ENCODE measurements around the gene ZNF397. TPM values are rescaled to one million over a fixed set of nuclear protein-coding genes. Genes with fewer than 3 reads are reported as not detected.
A peak's percentile ranks its signal among the peaks of the same experiment; 100 is the strongest.
"Not testable (repeated sequence)": the region's sequence is repeated elsewhere in the genome, so short reads cannot be mapped to it uniquely, and the experiment has no call there.

Gene ZNF397
- 4.2 and 15.4 TPM in 2 replicates for total RNA-seq (2014; rRNA removed; shearing (Covaris generic); ENCODE audit: low replicate concordance)

DNA sequence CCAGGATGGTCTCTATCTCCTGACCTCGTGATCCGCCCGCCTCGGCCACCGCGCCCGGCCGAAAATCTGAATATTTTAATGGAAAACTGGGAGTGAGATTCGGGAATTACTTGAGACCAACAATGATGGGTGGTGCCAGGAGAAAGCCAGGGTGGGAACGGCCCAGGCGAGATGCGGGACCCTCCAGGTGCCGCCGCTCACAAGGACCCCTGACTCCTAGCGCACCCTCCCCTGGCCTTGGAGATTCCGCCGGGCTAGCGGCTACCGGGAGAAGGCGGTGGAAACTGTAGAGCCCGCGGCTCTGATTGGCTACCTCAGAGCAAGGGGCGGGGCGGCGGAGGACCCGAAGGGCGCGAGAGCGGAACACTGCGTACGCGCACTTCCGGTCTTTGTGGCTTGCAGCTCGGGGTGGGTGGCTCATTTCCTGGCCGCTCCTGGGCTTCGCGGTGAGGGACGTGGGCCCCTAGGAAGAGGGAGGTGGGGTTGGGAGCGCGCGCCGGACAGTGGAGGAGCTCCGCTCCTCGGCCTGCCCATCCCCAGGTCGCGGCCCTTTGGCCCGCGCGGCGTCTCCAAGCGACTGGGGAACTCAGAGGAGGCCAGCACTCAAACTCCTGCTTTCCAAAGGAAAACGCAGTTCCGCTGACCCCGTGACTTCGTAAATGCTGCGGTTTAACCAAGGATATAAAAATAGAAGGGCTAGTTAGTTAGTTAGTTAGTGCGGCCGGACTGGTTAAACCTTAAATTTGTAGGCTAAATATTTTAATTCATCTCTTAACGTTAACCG is at the start of gene ZNF397:
ZNF397 (plus strand) TSS at position 371 of the 784 bp plus-strand sequence. CDS start 1,437 bp downstream, outside the sequence.
- in situ Hi-C loops (cut with HindIII; ENCODE audit: low pct_unique_long_range_greater_than_20kb, low sequenced_read_pairs): no loop called here
- peak; percentile 89 for DNase-seq (ENCODE audit: low read depth)

DNA sequence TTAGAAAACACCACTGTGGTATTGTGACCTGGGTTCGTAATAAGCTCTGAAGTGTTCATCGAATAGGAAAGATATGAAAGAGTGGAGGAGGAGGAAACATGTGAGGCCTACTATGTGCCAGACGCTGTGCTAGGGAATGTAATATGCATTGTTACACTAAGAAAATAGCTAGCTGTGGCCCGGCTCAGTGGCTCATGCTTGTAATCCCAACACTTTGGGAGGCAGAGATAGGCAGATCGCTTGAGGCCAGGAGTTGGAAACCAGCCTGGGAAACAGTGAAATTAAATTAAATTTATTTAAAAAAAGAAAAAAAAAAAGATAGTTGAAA is 49.2 kb upstream of the ZNF397 start:
- in situ Hi-C loops (cut with HindIII; ENCODE audit: low pct_unique_long_range_greater_than_20kb, low sequenced_read_pairs): no loop called here
- DNase-seq (ENCODE audit: low read depth): no peak

DNA sequence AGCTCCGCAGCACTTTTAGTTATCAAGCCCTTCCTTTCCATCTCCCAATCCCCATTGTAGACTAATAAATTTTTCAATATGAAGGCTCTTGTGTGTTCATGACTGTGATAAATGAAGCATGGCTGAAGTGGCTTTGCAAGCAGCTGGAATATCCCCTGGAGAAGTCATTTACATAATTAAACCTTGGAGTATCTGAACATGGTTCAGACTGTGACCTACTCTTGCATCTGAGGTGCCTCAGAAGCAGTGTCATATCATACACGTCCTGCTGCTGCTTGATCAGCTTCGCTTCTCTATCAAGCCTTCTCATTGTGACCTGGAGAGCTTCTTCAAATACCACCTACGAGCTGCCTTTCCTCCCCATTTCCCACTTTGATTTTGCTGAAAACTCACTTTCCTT is 48.4 kb upstream of the ZNF397 start:
- in situ Hi-C loops (cut with HindIII; ENCODE audit: low pct_unique_long_range_greater_than_20kb, low sequenced_read_pairs): no loop called here
- no peak for DNase-seq (ENCODE audit: low read depth)

DNA sequence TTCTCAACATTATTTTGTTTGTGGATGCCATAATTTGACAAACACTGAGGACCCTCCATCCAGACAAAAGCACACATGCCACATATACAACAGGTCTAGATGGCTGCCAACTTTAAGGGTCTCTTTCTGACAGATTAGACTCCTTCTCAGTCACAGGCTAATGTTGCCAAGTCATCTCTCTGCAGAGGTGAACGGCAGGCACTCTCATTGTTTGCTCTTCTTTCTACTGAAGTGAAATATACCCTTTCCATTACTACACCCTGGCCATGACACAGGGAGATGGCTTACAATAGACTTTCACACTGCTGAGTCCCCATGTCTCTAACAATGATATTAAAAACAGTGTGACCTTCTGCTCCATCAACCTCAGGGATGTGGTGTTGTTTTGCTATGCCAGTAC is 47.5 kb upstream of the ZNF397 start:
- no peak for DNase-seq (ENCODE audit: low read depth)
- in situ Hi-C loops (cut with HindIII; ENCODE audit: low pct_unique_long_range_greater_than_20kb, low sequenced_read_pairs): no loop called here

DNA sequence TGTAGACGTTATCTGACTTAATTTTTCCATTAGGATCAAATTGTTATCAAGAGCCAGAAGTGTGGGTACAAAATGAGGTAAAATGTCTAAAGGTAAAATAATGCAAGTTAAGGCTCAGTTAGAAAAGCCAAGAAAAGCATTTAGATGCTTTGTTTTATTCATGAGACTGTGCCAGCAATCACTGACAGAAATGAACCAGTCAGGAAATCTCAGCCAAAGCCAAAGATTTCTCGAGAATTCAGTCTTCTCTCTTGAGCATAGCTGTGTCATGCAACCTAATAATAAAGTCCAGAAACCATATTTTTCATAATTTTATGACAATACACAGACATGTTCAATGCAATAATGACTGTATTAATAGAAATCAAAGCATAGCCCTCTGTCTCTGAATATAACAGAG is 43.5 kb upstream of the ZNF397 start:
- in situ Hi-C loops (cut with HindIII; ENCODE audit: low pct_unique_long_range_greater_than_20kb, low sequenced_read_pairs): no loop called here

DNA sequence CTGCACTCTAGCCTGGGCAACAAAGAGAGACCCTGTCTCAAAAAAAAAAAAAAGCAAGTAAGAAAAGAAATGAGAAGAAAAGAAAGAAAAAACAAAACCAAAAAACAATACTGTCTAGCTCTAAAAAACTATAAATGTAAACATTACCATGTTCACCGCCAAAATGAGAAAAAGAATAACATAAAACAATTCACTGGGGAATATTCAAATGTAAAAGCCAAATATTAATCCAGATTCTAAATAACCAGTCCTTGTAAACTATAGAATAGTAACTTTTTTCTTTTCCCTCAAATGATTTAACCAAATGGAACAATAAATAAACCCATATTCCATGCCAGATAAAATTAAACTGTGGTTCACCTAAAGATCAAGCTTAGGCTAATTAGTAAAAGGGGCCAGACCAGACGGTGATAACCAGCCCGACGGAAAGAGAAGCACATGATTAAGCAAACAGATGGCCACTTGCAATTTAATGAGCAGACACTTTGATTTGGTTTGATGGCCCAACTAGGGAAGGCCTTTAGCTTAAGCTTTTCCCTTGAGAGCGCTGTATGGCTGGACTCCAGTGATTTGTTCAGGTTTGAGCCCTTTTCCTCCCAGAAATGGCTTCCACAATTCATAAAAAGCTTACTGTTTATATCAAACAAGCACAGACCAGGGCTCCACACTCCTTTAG is 39.4 kb upstream of the ZNF397 start:
- no peak for DNase-seq (ENCODE audit: low read depth)
- in situ Hi-C loops (cut with HindIII; ENCODE audit: low pct_unique_long_range_greater_than_20kb, low sequenced_read_pairs): no loop called here

More for the DNA sequence above, 43.5 kb upstream of the ZNF397 start:
- DNase-seq (ENCODE audit: low read depth): no peak

DNA sequence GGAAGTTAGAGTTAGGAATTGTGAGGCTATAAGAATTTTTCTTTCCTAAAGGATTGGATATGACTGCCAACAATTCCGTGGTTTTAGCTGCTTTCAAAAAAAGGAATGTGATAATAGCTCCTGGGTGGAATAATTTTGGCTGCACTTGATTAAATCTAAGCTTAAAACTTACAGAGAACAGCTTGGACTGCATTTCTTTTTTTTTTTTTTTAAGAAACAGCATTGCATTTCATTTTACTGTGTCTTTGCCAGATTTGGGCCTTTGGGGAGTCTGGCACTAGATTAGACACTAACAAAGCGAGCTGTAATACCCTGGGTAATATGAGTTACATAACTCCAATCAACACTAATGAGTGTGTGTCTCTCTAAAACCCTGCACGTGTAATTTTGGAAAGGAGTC is 37.8 kb upstream of the ZNF397 start:
- in situ Hi-C loops (cut with HindIII; ENCODE audit: low pct_unique_long_range_greater_than_20kb, low sequenced_read_pairs): no loop called here
- DNase-seq (ENCODE audit: low read depth): no peak

DNA sequence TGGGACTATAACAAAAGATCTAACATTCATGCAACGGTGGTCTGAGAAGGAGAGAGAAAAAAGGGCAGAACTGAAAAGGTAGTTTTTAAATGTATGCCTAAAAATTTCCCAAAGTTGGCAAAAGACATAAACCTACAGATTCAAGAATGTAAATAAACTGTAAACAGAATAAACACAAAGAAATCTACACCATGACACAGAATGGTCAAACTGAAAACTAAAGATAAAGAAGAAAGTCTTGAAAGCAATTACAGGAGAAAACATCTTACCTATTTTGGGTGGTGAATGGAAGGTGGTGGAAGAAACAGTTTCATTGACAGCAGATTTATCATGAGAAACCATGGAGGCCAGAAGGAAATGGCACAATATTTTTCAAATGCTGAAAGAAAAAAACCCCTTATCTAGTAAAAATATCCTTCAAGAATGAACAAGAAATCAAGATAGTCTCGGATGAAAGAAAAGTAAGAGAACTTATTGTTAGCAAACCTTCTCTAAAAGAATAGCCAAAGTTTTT is 35.6 kb upstream of the ZNF397 start:
- no peak for DNase-seq (ENCODE audit: low read depth)
- in situ Hi-C loops (cut with HindIII; ENCODE audit: low pct_unique_long_range_greater_than_20kb, low sequenced_read_pairs): no loop called here

DNA sequence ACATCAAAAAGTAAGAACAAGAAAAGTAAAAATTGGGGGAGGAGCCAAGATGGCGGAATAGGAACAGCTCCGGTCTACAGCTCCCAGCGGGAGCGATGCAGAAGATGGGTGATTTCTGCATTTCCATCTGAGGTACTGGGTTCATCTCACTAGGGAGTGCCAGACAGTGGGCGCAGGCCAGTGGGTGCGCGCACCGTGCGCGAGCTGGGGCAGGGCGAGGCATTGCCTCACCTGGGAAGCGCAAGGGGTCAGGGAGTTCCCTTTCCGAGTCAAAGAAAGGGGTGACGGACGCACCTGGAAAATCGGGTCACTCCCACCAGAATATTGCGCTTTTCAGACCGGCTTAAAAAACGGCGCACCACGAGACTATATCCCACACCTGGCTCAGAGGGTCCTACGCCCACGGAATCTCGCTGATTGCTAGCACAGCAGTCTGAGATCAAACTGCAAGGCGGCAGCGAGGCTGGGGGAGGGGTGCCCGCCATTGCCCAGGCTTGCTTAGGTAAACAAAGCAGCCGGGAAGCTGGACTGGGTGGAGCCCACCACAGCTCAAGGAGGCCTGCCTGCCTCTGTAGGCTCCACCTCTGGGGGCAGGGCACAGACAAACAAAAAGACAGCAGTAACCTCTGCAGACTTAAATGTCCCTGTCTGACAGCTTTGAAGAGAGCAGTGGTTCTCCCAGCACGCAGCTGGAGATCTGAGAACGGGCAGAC is 34.9 kb upstream of the ZNF397 start:
- DNase-seq (ENCODE audit: low read depth); in situ Hi-C loops (cut with HindIII; ENCODE audit: low pct_unique_long_range_greater_than_20kb, low sequenced_read_pairs): not testable (repeated sequence)

DNA sequence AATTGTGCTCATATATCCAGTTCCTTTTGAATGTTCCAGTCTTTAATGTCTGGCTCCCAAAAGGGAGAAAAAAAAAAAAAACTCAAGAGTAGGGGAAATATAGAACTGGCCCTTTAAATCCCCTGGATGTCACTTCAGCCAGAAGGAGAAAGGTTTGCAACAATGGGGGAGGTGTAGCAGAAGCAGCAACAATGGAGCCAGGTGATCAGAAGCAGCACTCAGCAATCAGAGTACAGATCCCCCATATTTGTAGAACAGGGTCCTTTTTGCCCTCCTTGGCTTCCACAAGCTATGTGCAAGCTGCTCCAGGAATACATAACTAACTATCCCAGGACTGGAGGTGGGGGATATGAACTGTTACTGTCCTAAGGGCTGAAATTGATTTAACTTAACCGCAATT is 25.8 kb upstream of the ZNF397 start:
- no peak for DNase-seq (ENCODE audit: low read depth)
- in situ Hi-C loops (cut with HindIII; ENCODE audit: low pct_unique_long_range_greater_than_20kb, low sequenced_read_pairs): no loop called here

DNA sequence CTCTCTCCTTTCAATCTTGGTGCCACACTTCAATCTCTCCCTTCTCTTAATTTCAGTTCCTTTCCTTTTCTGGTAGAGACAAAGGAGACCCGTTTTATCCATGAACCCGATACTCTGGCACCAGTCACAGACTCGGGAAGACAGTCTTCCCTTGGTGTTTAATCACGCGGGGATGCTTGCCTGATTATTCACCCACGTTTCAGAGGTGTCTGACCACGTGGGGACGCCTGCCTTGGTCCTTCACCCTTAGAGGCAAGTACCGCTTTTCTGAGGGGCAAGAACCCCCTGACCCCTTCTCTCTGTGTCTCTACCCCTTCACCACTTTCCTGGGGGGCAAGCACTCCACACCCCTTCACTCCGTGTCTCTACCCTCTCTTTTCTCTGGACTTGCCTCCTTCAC is 24.2 kb upstream of the ZNF397 start:
- DNase-seq (ENCODE audit: low read depth); in situ Hi-C loops (cut with HindIII; ENCODE audit: low pct_unique_long_range_greater_than_20kb, low sequenced_read_pairs): not testable (repeated sequence)

DNA sequence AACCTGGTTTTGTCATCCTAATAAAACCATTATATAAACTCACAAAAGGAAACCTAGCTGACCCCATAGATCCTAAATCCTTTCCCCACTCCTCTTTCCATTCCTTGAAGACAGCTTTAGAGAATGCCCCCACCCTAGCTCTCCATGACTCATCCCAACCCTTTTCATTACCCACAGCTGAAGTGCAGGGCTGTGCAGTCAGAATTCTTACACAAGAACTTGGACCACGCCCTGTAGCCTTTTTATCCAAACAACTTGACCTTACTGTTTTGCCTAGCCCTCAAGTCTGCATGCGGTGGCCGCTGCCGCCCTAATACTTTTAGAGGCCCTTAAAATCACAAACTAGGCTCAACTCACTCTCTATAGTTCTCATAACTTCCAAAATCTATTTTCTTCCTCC is 21.5 kb upstream of the ZNF397 start:
- DNase-seq (ENCODE audit: low read depth); in situ Hi-C loops (cut with HindIII; ENCODE audit: low pct_unique_long_range_greater_than_20kb, low sequenced_read_pairs): not testable (repeated sequence)

DNA sequence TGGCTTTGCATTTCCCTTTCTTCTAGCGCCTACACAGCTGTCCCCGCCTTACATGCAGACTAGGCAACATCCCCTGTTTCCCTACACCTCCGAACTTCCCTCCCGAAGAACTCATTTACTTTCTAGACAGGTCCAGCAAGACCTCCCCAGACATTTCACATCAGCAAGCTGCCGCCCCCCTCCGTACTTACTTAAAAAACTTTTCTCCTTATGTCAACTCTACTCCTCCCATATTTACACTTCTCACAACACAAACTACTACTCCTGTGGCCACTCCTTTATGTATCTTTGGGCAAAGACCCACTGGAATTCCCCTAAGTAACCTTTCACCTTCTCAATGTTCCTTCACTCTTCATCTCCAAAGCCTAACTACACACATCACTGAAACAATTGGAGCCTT is 20.4 kb upstream of the ZNF397 start:
- in situ Hi-C loops (cut with HindIII; ENCODE audit: low pct_unique_long_range_greater_than_20kb, low sequenced_read_pairs): no loop called here
- no peak for DNase-seq (ENCODE audit: low read depth)

DNA sequence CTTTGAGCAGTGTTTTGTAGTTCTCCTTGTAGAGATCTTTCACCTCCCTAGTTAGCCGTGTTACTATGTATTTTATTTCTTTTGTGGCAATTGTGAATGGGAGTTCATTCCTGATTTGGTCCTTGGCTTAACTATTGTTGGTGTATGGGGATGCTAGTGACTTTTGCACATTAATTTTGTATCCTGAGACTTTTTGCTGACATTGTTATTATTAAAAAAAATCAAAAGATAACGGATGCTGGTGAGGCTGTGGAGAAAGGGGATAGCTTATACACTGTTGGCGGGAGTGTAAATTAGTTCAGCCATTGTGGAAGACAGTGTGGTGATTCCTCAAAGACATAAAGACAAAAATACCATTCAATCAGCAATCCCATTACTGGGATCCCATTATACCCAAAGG is 17.0 kb upstream of the ZNF397 start:
- in situ Hi-C loops (cut with HindIII; ENCODE audit: low pct_unique_long_range_greater_than_20kb, low sequenced_read_pairs): no loop called here
- no peak for DNase-seq (ENCODE audit: low read depth)

DNA sequence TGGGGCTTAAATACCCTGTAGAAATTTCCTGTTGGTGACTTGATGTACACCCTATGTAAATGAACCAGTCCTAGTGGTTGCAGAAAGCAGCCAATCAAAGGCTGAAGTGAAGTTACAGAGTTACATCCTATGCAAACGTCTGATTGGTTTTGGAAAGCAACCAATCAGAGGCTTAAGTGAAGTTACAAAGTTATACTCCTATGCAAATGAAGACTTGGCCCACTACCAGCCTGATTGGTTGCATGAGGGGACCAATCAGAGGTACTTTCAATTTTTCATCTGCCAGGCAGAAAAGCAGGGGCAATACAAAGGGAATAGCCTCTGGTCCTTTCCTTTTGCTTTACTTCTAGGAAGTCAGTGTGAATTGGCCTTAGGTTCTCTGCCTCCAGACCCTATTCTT is 13.6 kb upstream of the ZNF397 start:
- in situ Hi-C loops (cut with HindIII; ENCODE audit: low pct_unique_long_range_greater_than_20kb, low sequenced_read_pairs): no loop called here
- DNase-seq (ENCODE audit: low read depth): no peak

DNA sequence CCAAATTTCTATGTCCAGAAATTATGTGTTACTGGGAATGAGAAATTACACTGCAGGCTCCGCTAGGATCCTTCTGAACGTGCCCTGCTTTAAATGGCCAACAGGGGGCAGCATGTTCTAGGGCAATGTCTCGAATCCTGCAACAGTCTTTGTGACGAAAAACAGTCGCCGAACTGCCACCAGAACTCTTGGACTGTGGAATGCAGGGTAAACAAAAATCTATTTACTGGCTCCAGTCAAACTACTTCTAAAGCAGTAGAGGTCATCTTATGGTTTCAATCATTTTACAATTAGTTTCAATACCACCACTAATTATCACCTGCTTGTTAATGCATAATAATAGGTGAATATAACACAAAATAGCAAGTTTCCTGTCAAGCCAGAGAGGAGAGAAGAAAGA is 9.8 kb upstream of the ZNF397 start:
- in situ Hi-C loops (cut with HindIII; ENCODE audit: low pct_unique_long_range_greater_than_20kb, low sequenced_read_pairs): no loop called here
- peak; percentile 3 for DNase-seq (ENCODE audit: low read depth)

DNA sequence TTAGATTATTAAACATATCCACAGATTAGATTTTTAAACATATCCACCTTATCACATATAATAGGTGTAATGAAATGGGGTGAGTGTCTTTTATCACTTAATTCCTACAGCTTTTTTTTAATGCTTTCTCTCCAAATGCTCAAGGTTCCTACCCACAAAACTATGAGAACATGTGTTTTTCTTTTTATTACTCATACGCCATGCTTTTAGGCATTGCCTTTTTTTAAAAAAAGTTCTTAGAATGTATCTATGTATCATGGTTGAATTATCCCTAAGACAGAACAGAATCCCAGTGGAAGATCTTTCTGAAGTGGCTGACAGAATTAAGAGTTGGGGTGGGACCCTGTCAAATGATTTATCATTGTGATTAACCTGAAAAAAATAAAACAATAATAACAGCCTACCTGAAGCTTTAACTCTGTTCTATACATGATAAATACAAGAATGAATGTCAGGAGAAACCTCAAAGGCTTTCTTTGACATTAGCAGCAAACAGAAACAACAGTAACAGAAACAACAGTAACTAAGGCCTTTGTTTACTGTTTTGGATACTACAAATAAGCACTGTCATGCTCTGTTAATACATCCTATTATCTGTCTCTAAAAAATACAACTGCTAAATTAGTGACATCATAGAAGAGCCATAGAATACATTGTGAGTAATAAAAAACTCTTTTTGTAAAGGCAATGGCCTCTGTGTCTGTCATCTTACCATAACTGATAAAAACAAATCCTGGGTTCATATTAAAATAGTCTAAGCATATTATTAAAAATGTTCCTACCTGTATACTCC is 4.1 kb upstream of the ZNF397 start:
- in situ Hi-C loops (cut with HindIII; ENCODE audit: low pct_unique_long_range_greater_than_20kb, low sequenced_read_pairs): no loop called here
- no peak for DNase-seq (ENCODE audit: low read depth)

DNA sequence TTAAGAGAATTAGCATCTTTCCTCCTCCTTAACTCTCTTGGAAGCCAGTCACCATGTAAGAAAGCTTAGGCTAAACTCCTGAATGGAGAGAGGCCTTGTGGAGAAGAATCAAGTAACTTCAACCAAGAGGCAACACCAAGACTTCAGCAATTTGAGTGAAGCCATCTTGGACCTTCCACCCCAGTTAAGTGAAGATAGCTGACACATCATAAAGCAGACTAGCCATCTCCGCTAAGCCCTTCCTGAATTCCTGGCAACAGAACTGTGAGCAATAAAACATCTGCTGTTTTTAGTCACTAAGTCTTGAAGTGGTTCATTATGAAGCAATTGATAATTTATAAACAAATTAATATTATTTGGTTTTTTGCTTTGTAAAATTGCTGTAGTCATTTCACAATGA is 1.5 kb upstream of the ZNF397 start:
- in situ Hi-C loops (cut with HindIII; ENCODE audit: low pct_unique_long_range_greater_than_20kb, low sequenced_read_pairs): no loop called here
- DNase-seq (ENCODE audit: low read depth): no peak
